Transverse colon (tissue), 4 donors: ENCODE measurements around the gene SDC3. TPM values are rescaled to one million over a fixed set of nuclear protein-coding genes. Genes with fewer than 3 reads are reported as not detected.

Experiments used
- DNase-seq: peaks from one replicate; pipeline ENCODE4 v3.0.0-alpha.2; 2019
- H3K27ac ChIP-seq, 4 donors: fragments of 200-600 bp; sonication (generic); 2 replicates each; pipeline ENCODE4 v1.5.1; 2016 to 2018; ENCODE audit warnings: inconsistent platforms in 4 of 4
- H3K27me3 ChIP-seq: fragments of 200-600 bp; sonication (generic); 2 replicates; pipeline ENCODE4 v1.5.1; 2017; ENCODE audit warnings: inconsistent platforms
- H3K36me3 ChIP-seq, 4 donors: fragments of 200-600 bp; sonication (generic); 2 replicates each; pipeline ENCODE4 v1.5.1; 2017 to 2019; ENCODE audit warnings: inconsistent platforms in 4 of 4
- H3K4me1 ChIP-seq, 4 donors: fragments of 200-600 bp; sonication (generic); 2 replicates each; pipeline ENCODE4 v1.5.1; 2017 to 2020; ENCODE audit warnings: inconsistent platforms in 4 of 4
- H3K4me3 ChIP-seq, 4 donors: fragments of 200-600 bp; sonication (generic); 1 replicate in 1 of 4; 2 replicates in 3 of 4; pipeline versions ENCODE4 v1.5.1 to v1.6.1; 2017 to 2019; ENCODE audit warnings: inconsistent platforms in 4 of 4
- H3K9me3 ChIP-seq, 2 donors: fragments of 200-600 bp; sonication (generic); 2 replicates each; pipeline ENCODE4 v1.5.1; 2017 to 2019; ENCODE audit warnings: inconsistent platforms in 2 of 2
- CTCF ChIP-seq, 5 experiments: fragments of 200-600 bp in 3 of 5; fragments of 450-650 bp in 2 of 5; sonication (generic) in 3 of 5; IDR thresholded peaks; 1 replicate in 2 of 5; 2 replicates in 3 of 5; pipeline ENCODE4 v1.5.1; 2016 to 2017; ENCODE audit warnings: antibody characterized with exemption in 5 of 5, inconsistent platforms in 3 of 5, mild to moderate bottlenecking in 2 of 5, moderate library complexity in 1 of 5
- EP300 ChIP-seq: sonication (generic); formaldehyde crosslinking; IDR thresholded peaks from one replicate; pipeline ENCODE4 v1.6.1; 2017; ENCODE audit warnings: antibody characterized with exemption, low read depth
- POLR2A ChIP-seq: fragments of 450-650 bp; IDR thresholded peaks from one replicate; pipeline ENCODE4 v1.6.1; 2016; ENCODE audit warnings: antibody characterized with exemption, mild to moderate bottlenecking, moderate library complexity
- POLR2AphosphoS5 ChIP-seq, 3 donors: sonication (generic); formaldehyde crosslinking; IDR thresholded peaks; one replicate each; pipeline ENCODE4 v1.6.1; 2016; ENCODE audit warnings: antibody characterized with exemption in 3 of 3
- WGBS, 2 donors: methylation state at CpG; one replicate each; pipeline ENCODE4 v1.1.5; 2018; ENCODE audit warnings: low coverage in 1 of 2; 5-methylcytosine and 5-hydroxymethylcytosine counted together
- in situ Hi-C, 4 donors: fragments of 200-750 bp; cut with MboI; loops; one replicate each; pipeline versions ENCODE4 v1.15.0 to v1.15.1; 2017; ENCODE audit warnings: low sequenced_read_pairs in 3 of 4, low pct_ligation_motif_present in 1 of 4, low pct_unique_long_range_greater_than_20kb in 1 of 4
- intact Hi-C: fragments of 100-400 bp; cut with DNase I; formaldehyde crosslinking; loops from one replicate; pipeline ENCODE4 v1.15.1; 2023; ENCODE audit warnings: low total_unique reads
- total RNA-seq, 4 donors: library from RNA; depleted of rRNA; stranded (reverse); fragments of >200 nt; gene quantifications; one replicate each; pipeline ENCODE4 v1.1.0, GENCODE V29; 2016

The SDC3 gene
- total RNA-seq, 4 donors from 2014 or later = 7.9 to 35.4 (median 10.1) TPM

DNA sequence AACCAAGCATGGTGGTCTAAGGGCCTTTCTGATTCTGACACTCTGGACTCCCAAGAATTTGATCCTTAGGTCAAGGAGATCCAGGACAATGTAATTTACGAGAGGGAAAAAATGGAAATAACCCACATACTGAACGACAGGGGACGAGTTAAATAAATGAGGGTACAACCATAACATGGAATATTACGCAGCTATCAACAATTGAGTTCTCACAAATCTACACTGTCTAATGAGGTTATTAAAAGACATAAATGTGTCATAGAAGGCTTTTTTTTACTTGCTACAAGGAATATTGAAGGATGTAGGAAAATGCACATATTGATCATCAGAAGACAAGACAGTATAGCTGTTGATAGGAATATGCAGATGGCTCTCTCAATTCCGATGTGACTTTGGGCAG is 23.8 kb downstream of the SDC3 start:
- intact Hi-C loops = loop anchor here (5.0 kb wide), 1 partner anchor 67 kb away; no protein-coding TSS in a partner anchor
- DNase-seq = no peak
- TF ChIP-seq CTCF (IDR thresholded peaks at IDR 0.05) (no peak), EP300 (no peak), POLR2AphosphoS5 (IDR thresholded peaks at IDR 0.05) (no peak)
- Histone ChIP-seq H3K4me1 (peaks cover 9 to 43% (median 39%) of the 10 kb centered on the region in 4 donors), H3K9me3 (no peaks in the 10 kb centered on the region), H3K4me3 (no peak overlapping the region), H3K27ac (peak overlapping the region in 2 of 4 donors; percentile 89 to 93), H3K36me3 (no peaks in the 10 kb centered on the region), H3K27me3 (no peaks in the 10 kb centered on the region)
- 89 to 90% methylated on average over 5 of the region's 5 CpGs for WGBS, 2 donors
- in situ Hi-C loops = no loop called here

GRCh38 chr1:30883389-30884172 is 25.0 kb downstream of the SDC3 start:
- intact Hi-C loops = no loop called here
- TF ChIP-seq POLR2AphosphoS5 (IDR thresholded peaks at IDR 0.05) (no peak), POLR2A (no peak), CTCF (IDR thresholded peaks at IDR 0.05) (no peak)

GRCh38 chr1:30882678-30883388 is 25.7 kb downstream of the SDC3 start:
- intact Hi-C loops (no loop called here), in situ Hi-C loops (no loop called here)
- WGBS, 2 donors = 80 to 82% methylated on average over 6 to 14 of the region's 14 CpGs
- Histone ChIP-seq H3K4me3 (no peak overlapping the region), H3K9me3 (no peaks in the 10 kb centered on the region), H3K4me1 (peaks cover 6 to 36% (median 29%) of the 10 kb centered on the region in 4 donors), H3K27me3 (no peaks in the 10 kb centered on the region), H3K36me3 (no peaks in the 10 kb centered on the region), H3K27ac (peak overlapping the region in 3 of 4 donors; percentile 2 to 83 (median 29))
- DNase-seq = no peak
- TF ChIP-seq POLR2AphosphoS5 (IDR thresholded peaks at IDR 0.05) (no peak), POLR2A (no peak), CTCF (IDR thresholded peaks at IDR 0.05) (no peak), EP300 (no peak)

More at GRCh38 chr1:30883389-30884172, 25.0 kb downstream of the SDC3 start:
- Histone ChIP-seq H3K36me3 (no peaks in the 10 kb centered on the region), H3K27me3 (no peaks in the 10 kb centered on the region), H3K4me1 (peaks cover 6 to 39% (median 33%) of the 10 kb centered on the region in 4 donors), H3K4me3 (no peak overlapping the region), H3K9me3 (no peaks in the 10 kb centered on the region), H3K27ac (peak overlapping the region in 3 of 4 donors; percentile 38 to 89 (median 83))
- in situ Hi-C loops = no loop called here
- no peak for DNase-seq
- 75 to 92% methylated on average over 2 to 17 of the region's 18 CpGs for WGBS, 2 donors
